GM12878 (cell line): Measurements from ENCODE around the gene CHRDL2. TPM values are rescaled to one million over a fixed set of nuclear protein-coding genes. Genes with fewer than 3 reads are reported as not detected.

Experiments used
- ATAC-seq: fragments of 200-7000 bp; cut with Tn5 transposase; 3 replicates; pipeline ENCODE4 v1.9.1; 2020; ENCODE audit warnings: mild to moderate bottlenecking, moderate library complexity
- BruUV-seq: library from RNA; stranded (reverse); fragments of 400-500 nt; replicated peaks from 2 replicates; lab custom pipeline; 2021; lab: Mats Ljungman, UMichigan
- CTCF ChIA-PET: fragments of 300-600 bp; sonication (Branson Sonifier 250); formaldehyde crosslinking; extraction: SDS; loops from one replicate; lab custom pipeline; 2021; ENCODE audit warnings: inconsistent platforms; lab: Yijun Ruan, JAX
- POLR2A ChIA-PET: fragments of 350-600 bp; formaldehyde crosslinking; extraction: SDS; loops from one replicate; lab custom pipeline; 2021; ENCODE audit warnings: inconsistent platforms; lab: Charles Lee
- RAD21 ChIA-PET: fragments of 300-600 bp; sonication (Branson Sonifier 250); formaldehyde crosslinking; loops from one replicate; lab custom pipeline; 2023; ENCODE audit warnings: antibody characterized with exemption; ENCODE audit not compliant: unreplicated experiment; lab: Charles Lee
- SMC1A ChIA-PET: fragments of 300-600 bp; sonication (Branson Sonifier 250); formaldehyde crosslinking; loops from one replicate; lab custom pipeline; 2023; ENCODE audit not compliant: unreplicated experiment, uncharacterized antibody; lab: Charles Lee
- DNase-seq: peaks from one replicate; pipeline ENCODE4 v3.0.0-alpha.2; 2011; ENCODE audit warnings: low read depth, low spot score
- FAIRE-seq: peaks from 3 replicates; lab custom pipeline; 2011; peaks lifted over from hg19 to GRCh38; lab: Jason Lieb, UNC
- H2AFZ ChIP-seq: 2 replicates; pipeline ENCODE4 v1.6.0; 2011; ENCODE audit warnings: low read depth, low read length, control low read depth; ENCODE audit not compliant: control insufficient read depth
- H3K27ac ChIP-seq: 2 replicates; pipeline ENCODE4 v1.5.1; 2011; ENCODE audit warnings: control low read depth; ENCODE audit not compliant: control insufficient read depth, insufficient read depth
- H3K27me3 ChIP-seq, 2 experiments: replicated peaks in 1 of 2; 2 replicates each; pipeline versions ENCODE4 v1.6.0 to v1.6.1; 2011; ENCODE audit warnings: low read length in 1 of 2; ENCODE audit not compliant: control insufficient read depth in 2 of 2, insufficient read depth in 2 of 2
- H3K36me3 ChIP-seq, 2 experiments: 2 replicates each; pipeline ENCODE4 v1.5.1; 2011; ENCODE audit warnings: low read length in 1 of 2; ENCODE audit not compliant: control insufficient read depth in 2 of 2, insufficient read depth in 2 of 2
- H3K4me1 ChIP-seq: 2 replicates; pipeline ENCODE4 v1.6.1; 2011; ENCODE audit warnings: mild to moderate bottlenecking, low read length, moderate library complexity, mixed read lengths; ENCODE audit not compliant: control insufficient read depth, insufficient read depth
- H3K4me2 ChIP-seq: 2 replicates; pipeline ENCODE4 v1.6.0; 2011; ENCODE audit warnings: control low read depth; ENCODE audit not compliant: control insufficient read depth, insufficient read depth
- H3K4me3 ChIP-seq: fragments of 200-600 bp; sonication (generic); 2 replicates; pipeline ENCODE4 v1.5.1; 2016
- H3K79me2 ChIP-seq: 2 replicates; pipeline ENCODE4 v1.6.0; 2011; ENCODE audit warnings: low read length; ENCODE audit not compliant: control insufficient read depth, insufficient read depth
- H3K9ac ChIP-seq: 2 replicates; pipeline ENCODE4 v1.8.0; 2011; ENCODE audit warnings: low read length, control low read depth, mixed read lengths; ENCODE audit not compliant: control insufficient read depth, insufficient read depth
- H3K9me3 ChIP-seq: replicated peaks from 3 replicates; pipeline ENCODE4 v1.5.1; 2011; ENCODE audit warnings: mild to moderate bottlenecking, low read length; ENCODE audit not compliant: control insufficient read depth, insufficient read depth
- H4K20me1 ChIP-seq: 2 replicates; pipeline ENCODE4 v1.6.0; 2011; ENCODE audit not compliant: control insufficient read depth, insufficient read depth
- CBX3 ChIP-seq: fragments of 200-600 bp; sonication (generic); IDR thresholded peaks from 2 replicates; pipeline ENCODE4 v1.6.1; 2016; ENCODE audit warnings: low read depth, borderline replicate concordance
- CHD2 ChIP-seq: IDR thresholded peaks from 2 replicates; pipeline ENCODE4 v1.6.1; 2011; ENCODE audit warnings: low read depth, low read length, improper control_type of control experiment, borderline replicate concordance
- FOS ChIP-seq: IDR thresholded peaks from 3 replicates; pipeline ENCODE4 v1.6.1; 2011; ENCODE audit warnings: borderline replicate concordance; ENCODE audit not compliant: insufficient read length; ENCODE audit errors: extremely low read depth
- MYB ChIP-seq: fragments of 150-350 bp; IDR thresholded peaks from 2 replicates; pipeline ENCODE4 v1.6.1; 2014; ENCODE audit warnings: mild to moderate bottlenecking, low read depth, low read length, borderline replicate concordance
- NFYA ChIP-seq: IDR thresholded peaks from 2 replicates; pipeline ENCODE4 v1.6.1; 2011; ENCODE audit warnings: low read depth, mild to moderate bottlenecking, low read length, improper control_type of control experiment, borderline replicate concordance
- NRF1 ChIP-seq: conservative IDR thresholded peaks from 2 replicates; pipeline ENCODE4 v1.6.1; 2011; ENCODE audit warnings: mild to moderate bottlenecking, low read depth, low read length, improper control_type of control experiment
- POU2F2 ChIP-seq: IDR thresholded peaks from 3 replicates; pipeline ENCODE4 v1.6.1; 2011; ENCODE audit warnings: low read depth, mild to moderate bottlenecking, low read length, borderline replicate concordance
- RBBP5 ChIP-seq: fragments of 200-600 bp; sonication (generic); conservative IDR thresholded peaks from 2 replicates; pipeline ENCODE4 v1.6.1; 2016
- SREBF1 ChIP-seq: IDR thresholded peaks from 2 replicates; pipeline ENCODE4 v1.6.1; 2012; ENCODE audit warnings: mild to moderate bottlenecking, low read length
- TAF1 ChIP-seq: IDR thresholded peaks from 2 replicates; pipeline ENCODE4 v1.6.1; 2011; ENCODE audit warnings: mild to moderate bottlenecking, low read depth, low read length, borderline replicate concordance
- ZNF207 ChIP-seq: fragments of 450-650 bp; IDR thresholded peaks from 2 replicates; pipeline ENCODE4 v1.6.1; 2014; ENCODE audit warnings: antibody characterized with exemption, mild to moderate bottlenecking, borderline replicate concordance
- ZNF217 ChIP-seq: fragments of 450-650 bp; IDR thresholded peaks from 2 replicates; pipeline ENCODE4 v1.6.1; 2017; ENCODE audit warnings: antibody characterized with exemption, mild to moderate bottlenecking
- ZNF622 ChIP-seq: fragments of 450-650 bp; IDR thresholded peaks from 2 replicates; pipeline ENCODE4 v1.6.1; 2017; ENCODE audit warnings: mild to moderate bottlenecking, inconsistent platforms
- WGBS: methylation state at CpG from one replicate; pipeline ENCODE4 v1.1.6; 2016; ENCODE audit warnings: low lambda C conversion rate; ENCODE audit not compliant: insufficient replicate concordance, insufficient coverage; ENCODE audit errors: missing lambda C conversion rate; 5-methylcytosine and 5-hydroxymethylcytosine counted together
- in situ Hi-C: fragments of 300-500 bp; cut with MboI; formaldehyde crosslinking; loops from 9 replicates; pipeline ENCODE4 v1.14.3; 2018; ENCODE audit warnings: mixed read lengths
- intact Hi-C: fragments of 100-400 bp; cut with micrococcal nuclease; formaldehyde crosslinking; loops from one replicate; pipeline ENCODE4 v1.14.2; 2022; ENCODE audit not compliant: unreplicated experiment
- polyA plus RNA-seq, 11 experiments: library from polyadenylated mRNA; depleted of rRNA in 4 of 11; unstranded in 6 of 11; stranded (reverse) in 5 of 11; fragments of >200 nt; fragmentation: Nextera tagmentation in 4 of 11; fragmentation: Illumina TruSeq in 1 of 11; extraction: Ambion mirVana in 4 of 11; extraction: Trizol in 1 of 11; gene quantifications; 1 replicate in 1 of 11; 2 replicates in 10 of 11; pipeline versions ENCODE4 v1.2.1 to v1.2.3, GENCODE V29; 2011 to 2016; ENCODE audit warnings: inconsistent platforms in 2 of 11, missing spikeins in 2 of 11, low read depth in 1 of 11
- total RNA-seq, 4 experiments: library from RNA; depleted of rRNA in 3 of 4; stranded (reverse); fragments of >200 nt in 3 of 4; fragmentation: Illumina TruSeq in 1 of 4; extraction: Trizol in 1 of 4; gene quantifications; 2 replicates each; pipeline versions ENCODE4 v1.2.1 to v1.2.3, GENCODE V29; 2013 to 2021
- TF ChIP-seq, protein P1 (sequence below): fragments of 450-650 bp; IDR thresholded peaks from 2 replicates; pipeline ENCODE4 v1.6.1; 2016; ENCODE audit warnings: mild to moderate bottlenecking

The CHRDL2 gene
- total and polyA plus RNA-seq, 10 of the 15 experiments (the other 5 are each of a cell fraction or from before 2014, with no cell fraction given), result not detected

GRCh38 chr11:74780248-74781005, 49.2 kb upstream of the CHRDL2 start (continued):
- TF ChIP-seq TAF1 (no peak), ZNF207 (no peak), MYB (no peak), NRF1 (no peak), ZNF217 (no peak), CHD2 (no peak), SREBF1 (no peak)

GRCh38 chr11:74778581-74778980, 47.4 kb upstream of the CHRDL2 start:
- no peaks in the 10 kb centered on the region for H4K20me1 ChIP-seq
- TF ChIP-seq MYB (no peak), TAF1 (no peak), CBX3 (no peak), ZNF622 (no peak), ZNF207 (no peak), POU2F2 (no peak), NFYA (no peak), FOS (no peak), RBBP5 (no peak)
- TF ChIP-seq, protein P1, sequence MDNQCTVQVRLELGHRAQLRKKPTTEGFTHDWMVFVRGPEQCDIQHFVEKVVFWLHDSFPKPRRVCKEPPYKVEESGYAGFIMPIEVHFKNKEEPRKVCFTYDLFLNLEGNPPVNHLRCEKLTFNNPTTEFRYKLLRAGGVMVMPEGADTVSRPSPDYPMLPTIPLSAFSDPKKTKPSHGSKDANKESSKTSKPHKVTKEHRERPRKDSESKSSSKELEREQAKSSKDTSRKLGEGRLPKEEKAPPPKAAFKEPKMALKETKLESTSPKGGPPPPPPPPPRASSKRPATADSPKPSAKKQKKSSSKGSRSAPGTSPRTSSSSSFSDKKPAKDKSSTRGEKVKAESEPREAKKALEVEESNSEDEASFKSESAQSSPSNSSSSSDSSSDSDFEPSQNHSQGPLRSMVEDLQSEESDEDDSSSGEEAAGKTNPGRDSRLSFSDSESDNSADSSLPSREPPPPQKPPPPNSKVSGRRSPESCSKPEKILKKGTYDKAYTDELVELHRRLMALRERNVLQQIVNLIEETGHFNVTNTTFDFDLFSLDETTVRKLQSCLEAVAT, result no peak
- intact Hi-C loops (no loop called here), in situ Hi-C loops (no loop called here)
- H3K36me3 ChIP-seq, result no peaks in the 10 kb centered on the region
- no peak overlapping the region for H2AFZ ChIP-seq
- no peaks in the 10 kb centered on the region for H3K27me3 ChIP-seq
- no peak for FAIRE-seq
- H3K4me1 ChIP-seq, result peaks cover 7% of the 10 kb centered on the region
- BruUV-seq, result no TSS peak
- no peaks in the 10 kb centered on the region; the same call in 2 of the 3 replicates for H3K9me3 ChIP-seq
- no peak overlapping the region for H3K4me2 ChIP-seq
- H3K79me2 ChIP-seq, result peaks cover 18% of the 10 kb centered on the region
- DNase-seq, result no peak
- H3K4me3 ChIP-seq, result no peak overlapping the region
- WGBS, result 97% methylated on average over 6 of the region's 6 CpGs
- CTCF ChIA-PET, result interaction anchor here (1.0 kb wide), 1 partner anchor 39 kb away, joined by 3 read pairs; no protein-coding TSS in a partner anchor
- no peak for ATAC-seq
- RAD21 ChIA-PET, result no interaction called here
- no peak overlapping the region for H3K9ac ChIP-seq
- POLR2A ChIA-PET, result no interaction called here
- SMC1A ChIA-PET, result no interaction called here
- H3K27ac ChIP-seq, result no peak overlapping the region
